Uterus (tissue), 2 donors: Measurements from ENCODE around the gene PSMC2.

Experiments used
- POLR2A ChIP-seq, 2 donors: fragments of 450-650 bp; IDR thresholded peaks; one replicate each; pipeline ENCODE4 v1.6.1; 2016; ENCODE audit warnings: antibody characterized with exemption in 2 of 2, mild to moderate bottlenecking in 1 of 2, moderate library complexity in 1 of 2
- TF ChIP-seq, protein P1 (sequence below), 4 experiments: fragments of 200-600 bp in 2 of 4; fragments of 450-650 bp in 2 of 4; sonication (generic) in 2 of 4; IDR thresholded peaks; one replicate each; pipeline ENCODE4 v1.5.1; 2016 to 2019; ENCODE audit warnings: antibody characterized with exemption in 4 of 4, mild to moderate bottlenecking in 2 of 4, moderate library complexity in 1 of 4

DNA sequence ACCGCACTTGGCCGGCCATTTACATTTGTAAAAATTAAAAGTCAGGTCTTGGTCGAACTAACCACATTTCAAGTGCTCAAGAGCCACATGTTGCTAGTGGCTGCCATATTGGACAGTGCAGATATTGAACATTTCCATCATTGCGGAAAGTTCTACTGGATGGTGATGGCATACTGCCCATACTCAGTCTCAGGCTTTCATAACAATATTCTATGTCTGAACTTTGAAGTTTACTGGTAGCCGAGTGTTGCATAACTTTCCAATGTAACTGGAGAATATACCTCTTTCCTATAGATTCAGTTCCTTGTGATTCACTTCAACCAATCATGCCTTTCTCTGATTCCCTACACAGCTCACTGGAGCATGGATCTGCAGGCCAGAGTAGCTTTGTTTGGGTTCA, 43.7 kb downstream of the PSMC2 start:
- TF ChIP-seq, protein P1, sequence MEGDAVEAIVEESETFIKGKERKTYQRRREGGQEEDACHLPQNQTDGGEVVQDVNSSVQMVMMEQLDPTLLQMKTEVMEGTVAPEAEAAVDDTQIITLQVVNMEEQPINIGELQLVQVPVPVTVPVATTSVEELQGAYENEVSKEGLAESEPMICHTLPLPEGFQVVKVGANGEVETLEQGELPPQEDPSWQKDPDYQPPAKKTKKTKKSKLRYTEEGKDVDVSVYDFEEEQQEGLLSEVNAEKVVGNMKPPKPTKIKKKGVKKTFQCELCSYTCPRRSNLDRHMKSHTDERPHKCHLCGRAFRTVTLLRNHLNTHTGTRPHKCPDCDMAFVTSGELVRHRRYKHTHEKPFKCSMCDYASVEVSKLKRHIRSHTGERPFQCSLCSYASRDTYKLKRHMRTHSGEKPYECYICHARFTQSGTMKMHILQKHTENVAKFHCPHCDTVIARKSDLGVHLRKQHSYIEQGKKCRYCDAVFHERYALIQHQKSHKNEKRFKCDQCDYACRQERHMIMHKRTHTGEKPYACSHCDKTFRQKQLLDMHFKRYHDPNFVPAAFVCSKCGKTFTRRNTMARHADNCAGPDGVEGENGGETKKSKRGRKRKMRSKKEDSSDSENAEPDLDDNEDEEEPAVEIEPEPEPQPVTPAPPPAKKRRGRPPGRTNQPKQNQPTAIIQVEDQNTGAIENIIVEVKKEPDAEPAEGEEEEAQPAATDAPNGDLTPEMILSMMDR (IDR thresholded peaks at IDR 0.05) = no peak
- no peak for TF ChIP-seq POLR2A (IDR thresholded peaks at IDR 0.05)
